SK-N-SH treated with all-trans-retinoic acid at 6 μM for 48 hours (cell line): Measurements from ENCODE around the gene TASOR2.

Experiments
- ATAC-seq: fragments of 200-7000 bp; cut with Tn5 transposase; 3 replicates; pipeline ENCODE4 v1.9.1; 2020; ENCODE audit warnings: mild to moderate bottlenecking, moderate library complexity
- ARNTL ChIP-seq: fragments of 450-650 bp; formaldehyde crosslinking; IDR thresholded peaks from 2 replicates; pipeline ENCODE4 v1.5.0; 2020; ENCODE audit warnings: low read depth, mild to moderate bottlenecking, moderate library complexity, borderline replicate concordance
- CSRNP3 ChIP-seq: fragments of 250-450 bp; sonication (Bioruptor Pico); IDR thresholded peaks from 2 replicates; pipeline ENCODE4 v1.5.1; 2021; ENCODE audit warnings: mild to moderate bottlenecking, moderate library complexity
- GLIS3 ChIP-seq: fragments of 250-450 bp; sonication (Bioruptor Pico); IDR thresholded peaks from 2 replicates; pipeline ENCODE4 v1.5.0; 2020; ENCODE audit warnings: mild to moderate bottlenecking, moderate library complexity
- ISL1 ChIP-seq: fragments of 250-450 bp; sonication (Bioruptor Pico); IDR thresholded peaks from 2 replicates; pipeline ENCODE4 v2.1.2; 2022; ENCODE audit warnings: mild to moderate bottlenecking, moderate library complexity
- OSR1 ChIP-seq: fragments of 250-450 bp; sonication (Bioruptor Pico); IDR thresholded peaks from 2 replicates; pipeline ENCODE4 v1.8.0; 2022; ENCODE audit warnings: moderate library complexity, mild to moderate bottlenecking, inconsistent platforms
- POU6F1 ChIP-seq: fragments of 250-450 bp; sonication (Bioruptor Pico); IDR thresholded peaks from 2 replicates; pipeline ENCODE4 v1.8.0; 2021; ENCODE audit warnings: low read depth, mild to moderate bottlenecking, moderate library complexity, borderline replicate concordance
- PPARA ChIP-seq: fragments of 250-450 bp; sonication (Bioruptor Pico); IDR thresholded peaks from 2 replicates; pipeline ENCODE4 v1.5.0; 2020; ENCODE audit warnings: mild to moderate bottlenecking, borderline replicate concordance
- RARB ChIP-seq: fragments of 250-450 bp; sonication (Bioruptor Pico); IDR thresholded peaks from 2 replicates; pipeline ENCODE4 v1.8.0; 2021; ENCODE audit warnings: mild to moderate bottlenecking, moderate library complexity
- TCF4 ChIP-seq: fragments of 250-450 bp; sonication (Bioruptor Pico); IDR thresholded peaks from 2 replicates; pipeline ENCODE4 v1.8.0; 2021; ENCODE audit warnings: mild to moderate bottlenecking, moderate library complexity, borderline replicate concordance
- TOX ChIP-seq: fragments of 250-450 bp; sonication (Bioruptor Pico); IDR thresholded peaks from 2 replicates; pipeline ENCODE4 v1.8.0; 2021; ENCODE audit warnings: mild to moderate bottlenecking, moderate library complexity, borderline replicate concordance
- ZFP3 ChIP-seq: fragments of 250-450 bp; sonication (Bioruptor Pico); IDR thresholded peaks from 2 replicates; pipeline ENCODE4 v1.5.0; 2020; ENCODE audit warnings: mild to moderate bottlenecking, moderate library complexity
- ZFP30 ChIP-seq: fragments of 450-650 bp; formaldehyde crosslinking; IDR thresholded peaks from 2 replicates; pipeline ENCODE4 v1.5.0; 2022; ENCODE audit warnings: mild to moderate bottlenecking, moderate library complexity
- ZNF565 ChIP-seq: fragments of 450-650 bp; formaldehyde crosslinking; conservative IDR thresholded peaks from 2 replicates; pipeline ENCODE4 v1.5.0; 2020; ENCODE audit warnings: low read depth, mild to moderate bottlenecking, moderate library complexity
- ZNF70 ChIP-seq: fragments of 450-650 bp; formaldehyde crosslinking; IDR thresholded peaks from 2 replicates; pipeline ENCODE4 v1.5.0; 2020; ENCODE audit warnings: mild to moderate bottlenecking, moderate library complexity
- ZNF8 ChIP-seq: fragments of 450-650 bp; formaldehyde crosslinking; IDR thresholded peaks from 2 replicates; pipeline ENCODE4 v1.5.0; 2020; ENCODE audit warnings: mild to moderate bottlenecking, moderate library complexity
- TF ChIP-seq, protein P1 (sequence below): fragments of 250-450 bp; sonication (Bioruptor Pico); IDR thresholded peaks from 2 replicates; pipeline ENCODE4 v1.5.0; 2020; ENCODE audit warnings: mild to moderate bottlenecking, moderate library complexity
- TF ChIP-seq, protein P2 (sequence below): fragments of 250-450 bp; sonication (Bioruptor Pico); IDR thresholded peaks from 2 replicates; pipeline ENCODE4 v1.5.1; 2020; ENCODE audit warnings: low read depth, mild to moderate bottlenecking, moderate library complexity

The TASOR2 gene

GRCh38 chr10:5640501-5640900, 44.1 kb upstream of the TASOR2 start:
- TF ChIP-seq TCF4 (CRISPR knock-in tag) (no peak), GLIS3 (no peak), OSR1 (CRISPR knock-in tag) (no peak), ZFP3 (CRISPR knock-in tag) (no peak), CSRNP3 (CRISPR knock-in tag) (no peak), ARNTL (CRISPR knock-in tag) (no peak), ZNF8 (CRISPR knock-in tag) (no peak), PPARA (CRISPR knock-in tag) (no peak)
- TF ChIP-seq, all 23 proteins: peak for 0
- ATAC-seq: no peak

DNA sequence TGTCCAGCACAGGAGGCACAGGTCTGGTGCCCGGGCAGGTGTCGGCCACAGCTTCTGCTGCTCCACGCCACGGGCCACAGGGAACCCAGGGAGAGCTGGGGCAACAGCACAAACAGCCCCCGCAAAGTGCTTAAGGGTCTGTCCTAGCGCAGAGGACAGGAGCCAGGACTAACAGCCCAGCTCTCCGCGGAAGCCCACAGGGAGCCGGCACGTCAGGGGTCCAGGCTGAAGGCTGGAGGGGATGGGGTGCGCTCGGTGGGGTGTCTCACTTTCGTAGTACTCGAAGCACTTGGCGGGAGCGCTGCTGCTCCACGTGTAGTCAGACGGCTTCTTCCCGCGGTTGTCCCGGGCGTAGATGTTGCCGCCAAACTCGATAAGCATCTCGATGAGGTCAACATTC, 43.1 kb upstream of the TASOR2 start:
- no peak for ATAC-seq

GRCh38 chr10:5643346-5644067, 41.1 kb upstream of the TASOR2 start:
- ATAC-seq: no peak
- no peak for TF ChIP-seq POU6F1 (CRISPR knock-in tag)
- no peak for TF ChIP-seq ARNTL (CRISPR knock-in tag)
- no peak for TF ChIP-seq TCF4 (CRISPR knock-in tag)
- TF ChIP-seq GLIS3: no peak
- no peak for TF ChIP-seq OSR1 (CRISPR knock-in tag)
- TF ChIP-seq ZNF8 (CRISPR knock-in tag): no peak
- TF ChIP-seq ZNF565 (CRISPR knock-in tag): no peak
- no peak for TF ChIP-seq TOX (CRISPR knock-in tag)
- no peak for TF ChIP-seq ISL1 (CRISPR knock-in tag)

More for the DNA sequence above, 43.1 kb upstream of the TASOR2 start:
- TF ChIP-seq CSRNP3 (CRISPR knock-in tag) (no peak), RARB (no peak), ARNTL (CRISPR knock-in tag) (no peak), ZFP30 (CRISPR knock-in tag) (no peak), ZNF70 (CRISPR knock-in tag) (no peak), ZNF565 (CRISPR knock-in tag) (no peak), GLIS3 (no peak), POU6F1 (CRISPR knock-in tag) (no peak), OSR1 (CRISPR knock-in tag) (no peak)
- TF ChIP-seq, protein P1, sequence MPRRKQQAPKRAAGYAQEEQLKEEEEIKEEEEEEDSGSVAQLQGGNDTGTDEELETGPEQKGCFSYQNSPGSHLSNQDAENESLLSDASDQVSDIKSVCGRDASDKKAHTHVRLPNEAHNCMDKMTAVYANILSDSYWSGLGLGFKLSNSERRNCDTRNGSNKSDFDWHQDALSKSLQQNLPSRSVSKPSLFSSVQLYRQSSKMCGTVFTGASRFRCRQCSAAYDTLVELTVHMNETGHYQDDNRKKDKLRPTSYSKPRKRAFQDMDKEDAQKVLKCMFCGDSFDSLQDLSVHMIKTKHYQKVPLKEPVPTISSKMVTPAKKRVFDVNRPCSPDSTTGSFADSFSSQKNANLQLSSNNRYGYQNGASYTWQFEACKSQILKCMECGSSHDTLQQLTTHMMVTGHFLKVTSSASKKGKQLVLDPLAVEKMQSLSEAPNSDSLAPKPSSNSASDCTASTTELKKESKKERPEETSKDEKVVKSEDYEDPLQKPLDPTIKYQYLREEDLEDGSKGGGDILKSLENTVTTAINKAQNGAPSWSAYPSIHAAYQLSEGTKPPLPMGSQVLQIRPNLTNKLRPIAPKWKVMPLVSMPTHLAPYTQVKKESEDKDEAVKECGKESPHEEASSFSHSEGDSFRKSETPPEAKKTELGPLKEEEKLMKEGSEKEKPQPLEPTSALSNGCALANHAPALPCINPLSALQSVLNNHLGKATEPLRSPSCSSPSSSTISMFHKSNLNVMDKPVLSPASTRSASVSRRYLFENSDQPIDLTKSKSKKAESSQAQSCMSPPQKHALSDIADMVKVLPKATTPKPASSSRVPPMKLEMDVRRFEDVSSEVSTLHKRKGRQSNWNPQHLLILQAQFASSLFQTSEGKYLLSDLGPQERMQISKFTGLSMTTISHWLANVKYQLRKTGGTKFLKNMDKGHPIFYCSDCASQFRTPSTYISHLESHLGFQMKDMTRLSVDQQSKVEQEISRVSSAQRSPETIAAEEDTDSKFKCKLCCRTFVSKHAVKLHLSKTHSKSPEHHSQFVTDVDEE: no peak
- TF ChIP-seq, protein P2, sequence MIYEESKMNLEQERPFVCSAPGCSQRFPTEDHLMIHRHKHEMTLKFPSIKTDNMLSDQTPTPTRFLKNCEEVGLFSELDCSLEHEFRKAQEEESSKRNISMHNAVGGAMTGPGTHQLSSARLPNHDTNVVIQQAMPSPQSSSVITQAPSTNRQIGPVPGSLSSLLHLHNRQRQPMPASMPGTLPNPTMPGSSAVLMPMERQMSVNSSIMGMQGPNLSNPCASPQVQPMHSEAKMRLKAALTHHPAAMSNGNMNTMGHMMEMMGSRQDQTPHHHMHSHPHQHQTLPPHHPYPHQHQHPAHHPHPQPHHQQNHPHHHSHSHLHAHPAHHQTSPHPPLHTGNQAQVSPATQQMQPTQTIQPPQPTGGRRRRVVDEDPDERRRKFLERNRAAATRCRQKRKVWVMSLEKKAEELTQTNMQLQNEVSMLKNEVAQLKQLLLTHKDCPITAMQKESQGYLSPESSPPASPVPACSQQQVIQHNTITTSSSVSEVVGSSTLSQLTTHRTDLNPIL (CRISPR knock-in tag): no peak
